ENCODE measurements around the gene TLE4. TPM values are rescaled to one million over a fixed set of nuclear protein-coding genes. Genes with fewer than 3 reads are reported as not detected.

TLE4 gene
- total RNA-seq, 1 experiment from 2014 or later = 8.1 TPM

DNA sequence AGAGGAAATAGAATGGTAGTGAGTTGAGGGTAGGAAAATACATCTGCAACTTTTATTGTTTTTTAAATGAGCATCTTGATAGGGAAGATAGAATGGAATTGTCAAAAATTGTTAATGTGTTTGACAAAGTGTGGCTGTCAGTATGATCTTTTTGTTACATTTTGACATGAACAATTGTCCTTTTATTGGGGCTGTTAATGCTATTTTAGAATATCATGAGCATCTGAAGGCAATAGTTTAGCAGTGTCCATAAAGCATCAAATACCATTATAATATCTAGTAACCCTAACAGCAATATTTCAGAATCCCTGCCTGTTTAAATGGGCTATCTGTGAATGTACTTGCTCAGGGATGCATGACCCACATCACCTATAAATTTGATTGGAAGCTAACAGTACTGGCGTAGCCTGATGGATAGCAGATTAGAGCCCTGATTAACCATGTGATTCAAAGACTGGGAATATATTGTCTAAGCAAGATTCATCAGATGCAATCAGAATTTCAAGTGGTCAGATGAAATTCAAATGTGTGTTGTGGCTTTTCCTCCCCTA is 37.8 kb downstream of the TLE4 start:
- Mint-ChIP-seq H3K36me3 (ENCODE audit: insufficient read depth, unreplicated experiment) (no peaks in the 10 kb centered on the region), H3K4me1 (ENCODE audit: low read depth, unreplicated experiment) (no peaks in the 10 kb centered on the region), H3K27ac (ENCODE audit: unreplicated experiment) (no peak overlapping the region), H3K4me3 (ENCODE audit: unreplicated experiment) (no peak overlapping the region), H3K27me3 (ENCODE audit: insufficient read depth, unreplicated experiment) (no peaks in the 10 kb centered on the region), H3K9me3 (ENCODE audit: unreplicated experiment) (no peaks in the 10 kb centered on the region)
- Histone ChIP-seq H3K27me3 (replicated peaks; ENCODE audit: control insufficient read depth, insufficient read depth, low read length) (no peaks in the 10 kb centered on the region), H3K4me3 (ENCODE audit: low read depth, low read length) (no peak overlapping the region), H3K9me3 (no peaks in the 10 kb centered on the region), H3K36me3 (ENCODE audit: control insufficient read depth, insufficient read depth, low read length) (no peaks in the 10 kb centered on the region), H3K4me1 (no peaks in the 10 kb centered on the region)
- DNase-seq = no peak
- no peak for TF ChIP-seq CTCF (IDR thresholded peaks at IDR 0.05; ENCODE audit: insufficient read depth in 1 of 2, low read depth in 1 of 2, low read length in 1 of 2, severe bottlenecking in 1 of 2, unreplicated experiment in 1 of 2)
- ChIA-PET POLR2A (no interaction called here), CTCF (no interaction called here)
- no TSS peak for BruUV-seq (replicated peaks)
- intact Hi-C loops (cut with micrococcal nuclease; ENCODE audit: unreplicated experiment) = no loop called here

DNA sequence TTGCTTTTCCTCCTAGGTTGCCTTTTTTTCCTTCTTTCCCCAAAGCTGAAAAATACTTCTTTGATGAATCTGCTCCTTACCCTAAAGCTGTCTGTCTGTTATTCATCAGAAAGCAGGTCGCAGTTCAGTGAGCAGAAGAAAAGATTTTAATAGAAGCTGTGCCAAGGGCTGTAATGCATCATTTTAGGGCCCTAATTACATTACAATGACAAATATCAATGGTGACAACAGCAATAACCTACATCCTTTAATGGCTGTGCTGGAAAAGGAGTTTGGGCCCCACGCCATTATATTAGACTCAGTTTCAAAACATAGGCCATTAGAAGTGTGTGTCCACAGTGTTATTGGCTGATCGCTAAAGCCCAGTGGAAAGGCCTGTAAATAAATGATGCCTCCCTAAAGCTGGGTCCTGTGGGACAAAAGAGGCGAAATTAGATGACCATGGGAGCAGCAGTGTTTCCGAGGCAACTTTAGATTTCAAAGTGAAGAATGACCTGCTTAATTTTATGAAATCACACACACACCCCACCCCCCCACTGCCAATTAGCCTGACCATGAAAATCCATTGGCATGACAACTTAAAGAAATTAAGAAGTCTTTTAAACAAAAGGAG is 38.4 kb downstream of the TLE4 start:
- ChIA-PET POLR2A (no interaction called here), CTCF (no interaction called here)
- H3K4me1 Mint-ChIP-seq (ENCODE audit: low read depth, unreplicated experiment) = no peaks in the 10 kb centered on the region
- no peaks in the 10 kb centered on the region for H3K27me3 Mint-ChIP-seq (ENCODE audit: insufficient read depth, unreplicated experiment)
- intact Hi-C loops (cut with micrococcal nuclease; ENCODE audit: unreplicated experiment) = no loop called here
- Histone ChIP-seq H3K4me1 (no peaks in the 10 kb centered on the region), H3K9me3 (no peaks in the 10 kb centered on the region), H3K36me3 (ENCODE audit: control insufficient read depth, insufficient read depth, low read length) (no peaks in the 10 kb centered on the region), H3K27me3 (replicated peaks; ENCODE audit: control insufficient read depth, insufficient read depth, low read length) (no peaks in the 10 kb centered on the region), H3K4me3 (ENCODE audit: low read depth, low read length) (no peak overlapping the region)
- H3K9me3 Mint-ChIP-seq (ENCODE audit: unreplicated experiment) = no peaks in the 10 kb centered on the region
- no peak overlapping the region for H3K27ac Mint-ChIP-seq (ENCODE audit: unreplicated experiment)
- no peak overlapping the region for H3K4me3 Mint-ChIP-seq (ENCODE audit: unreplicated experiment)
- DNase-seq = no peak
- BruUV-seq (replicated peaks) = no TSS peak
- no peaks in the 10 kb centered on the region for H3K36me3 Mint-ChIP-seq (ENCODE audit: insufficient read depth, unreplicated experiment)
- no peak for TF ChIP-seq CTCF (IDR thresholded peaks at IDR 0.05; ENCODE audit: insufficient read depth in 1 of 2, low read depth in 1 of 2, low read length in 1 of 2, severe bottlenecking in 1 of 2, unreplicated experiment in 1 of 2)

DNA sequence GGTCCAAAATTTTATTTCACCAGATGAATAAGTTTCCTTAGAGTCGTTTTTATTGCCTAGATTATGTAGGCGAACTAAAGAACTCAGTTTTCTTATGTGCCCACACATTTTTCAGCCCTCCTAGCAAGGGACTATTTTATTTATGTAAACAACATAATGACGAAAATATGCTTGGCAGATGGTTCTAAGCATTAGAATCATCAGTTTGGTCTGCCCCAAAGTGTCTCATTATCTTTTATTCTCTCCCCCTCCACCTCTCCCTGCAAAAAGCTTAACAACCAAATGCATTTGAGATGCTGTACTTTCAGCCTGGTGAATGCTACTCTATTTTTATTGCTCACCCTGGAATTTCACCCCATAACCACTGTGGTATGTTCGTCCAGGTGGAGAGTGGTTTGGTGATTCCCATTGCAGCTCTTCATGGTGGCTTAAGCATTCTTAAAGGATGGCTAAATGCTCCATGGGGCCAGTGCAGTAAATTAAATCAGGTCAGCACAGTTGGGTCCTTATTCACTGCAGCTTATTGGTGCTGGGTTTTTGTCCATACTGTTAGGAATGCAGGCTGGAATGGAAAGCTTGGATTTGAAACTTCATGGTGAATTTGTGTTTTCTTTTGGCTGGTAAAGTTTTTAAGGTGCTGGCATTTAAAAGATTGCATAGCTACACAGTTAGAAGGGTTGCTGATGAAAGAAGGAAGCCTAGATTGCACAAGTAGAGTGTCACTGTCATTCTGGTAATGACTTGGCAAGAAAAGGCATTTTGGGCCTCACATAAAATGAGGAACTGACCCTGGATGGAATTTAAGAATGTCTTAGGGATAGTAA is 39.2 kb downstream of the TLE4 start:
- H3K4me3 ChIP-seq (ENCODE audit: low read depth, low read length) = no peak overlapping the region
- intact Hi-C loops (cut with micrococcal nuclease; ENCODE audit: unreplicated experiment) = no loop called here
- no peak overlapping the region for H3K27ac Mint-ChIP-seq (ENCODE audit: unreplicated experiment)
- no peaks in the 10 kb centered on the region for H3K4me1 Mint-ChIP-seq (ENCODE audit: low read depth, unreplicated experiment)
- H3K9me3 Mint-ChIP-seq (ENCODE audit: unreplicated experiment) = no peaks in the 10 kb centered on the region
- TF ChIP-seq CTCF (IDR thresholded peaks at IDR 0.05; ENCODE audit: insufficient read depth in 1 of 2, low read depth in 1 of 2, low read length in 1 of 2, severe bottlenecking in 1 of 2, unreplicated experiment in 1 of 2) = no peak
- no peaks in the 10 kb centered on the region for H3K36me3 Mint-ChIP-seq (ENCODE audit: insufficient read depth, unreplicated experiment)
- H3K4me1 ChIP-seq = no peaks in the 10 kb centered on the region
- H3K36me3 ChIP-seq (ENCODE audit: control insufficient read depth, insufficient read depth, low read length) = no peaks in the 10 kb centered on the region
- no peak for DNase-seq
- H3K9me3 ChIP-seq = no peaks in the 10 kb centered on the region
- H3K27me3 Mint-ChIP-seq (ENCODE audit: insufficient read depth, unreplicated experiment) = no peaks in the 10 kb centered on the region
- ChIA-PET POLR2A (no interaction called here), CTCF (no interaction called here)
- H3K4me3 Mint-ChIP-seq (ENCODE audit: unreplicated experiment) = no peak overlapping the region
- H3K27me3 ChIP-seq (replicated peaks; ENCODE audit: control insufficient read depth, insufficient read depth, low read length) = no peaks in the 10 kb centered on the region
- BruUV-seq (replicated peaks) = no TSS peak
